SK-N-SH (cell line): ENCODE results near the gene CXorf49.
"Not testable (repeated sequence)": the region's sequence is repeated elsewhere in the genome, so short reads cannot be mapped to it uniquely, and the experiment has no call there.

Experiments
- CTCF ChIP-seq: fragments of 200-600 bp; sonication (generic); IDR thresholded peaks from 2 replicates; pipeline ENCODE4 v1.6.1; 2017; ENCODE audit warnings: antibody characterized with exemption, mild to moderate bottlenecking, moderate library complexity
- EZH2phosphoT487 ChIP-seq: fragments of 200-600 bp; sonication (generic); IDR thresholded peaks from 2 replicates; pipeline ENCODE4 v1.6.1; 2017; ENCODE audit warnings: low read depth, mixed run types, mild to moderate bottlenecking, antibody characterized with exemption, moderate library complexity, borderline replicate concordance
- MAX ChIP-seq: IDR thresholded peaks from 2 replicates; pipeline ENCODE4 v1.4.0; 2012; ENCODE audit warnings: low read depth
- MEF2A ChIP-seq: IDR thresholded peaks from 2 replicates; pipeline ENCODE4 v1.4.0; 2012; ENCODE audit warnings: low read depth, borderline replicate concordance
- SMC3 ChIP-seq: IDR thresholded peaks from 2 replicates; pipeline ENCODE4 v1.6.1; 2012; ENCODE audit warnings: low read depth, low read length, improper control_type of control experiment

- not testable (repeated sequence) for TF ChIP-seq CTCF, MEF2A, EZH2phosphoT487, SMC3, MAX
Measured at GRCh38 chrX:71697466-71698298, 20.4 kb downstream of the CXorf49 start.
